Adrenal gland (tissue), 12 donors: ENCODE data around the gene SLIT3. TPM values are rescaled to one million over a fixed set of nuclear protein-coding genes. Genes with fewer than 3 reads are reported as not detected.
A peak's percentile ranks its signal among the peaks of the same experiment; 100 is the strongest.

Experiments
- DNase-seq, 7 donors: peaks; one replicate each; pipeline ENCODE4 v3.0.0-alpha.2; 2019 to 2020
- H3K27ac ChIP-seq, 5 donors: fragments of 200-600 bp; sonication (generic) in 4 of 5; 1 replicate in 3 of 5; 2 replicates in 2 of 5; pipeline versions ENCODE4 v1.5.1 to v1.8.0; 2016 to 2020; ENCODE audit warnings: mild to moderate bottlenecking in 1 of 5
- H3K27me3 ChIP-seq: fragments of 200-600 bp; 2 replicates; pipeline ENCODE4 v1.8.0; 2021
- H3K36me3 ChIP-seq, 2 donors: fragments of 200-600 bp; replicated peaks in 1 of 2; 1 replicate in 1 of 2; 2 replicates in 1 of 2; pipeline versions ENCODE4 v1.5.1 to v1.8.0; 2018 to 2022
- H3K4me1 ChIP-seq, 2 donors: fragments of 200-600 bp; replicated peaks in 1 of 2; 1 replicate in 1 of 2; 2 replicates in 1 of 2; pipeline versions ENCODE4 v1.5.1 to v1.8.0; 2018 to 2021
- H3K4me3 ChIP-seq, 4 donors: fragments of 200-600 bp; sonication (generic) in 3 of 4; one replicate each; pipeline ENCODE4 v1.5.1; 2016 to 2018
- H3K9me3 ChIP-seq, 3 donors: fragments of 200-600 bp; sonication (generic) in 1 of 3; replicated peaks in 1 of 3; 1 replicate in 2 of 3; 2 replicates in 1 of 3; pipeline versions ENCODE4 v1.5.1 to v1.8.0; 2016 to 2021
- POLR2A ChIP-seq, 2 donors: fragments of 450-650 bp; IDR thresholded peaks; one replicate each; pipeline ENCODE4 v1.6.1; 2017; ENCODE audit warnings: antibody characterized with exemption in 2 of 2, mild to moderate bottlenecking in 2 of 2, moderate library complexity in 1 of 2
- WGBS, 4 donors: extraction: QIAGEN DNeasy Blood & Tissue Kit in 2 of 4; methylation state at CpG; one replicate each; pipeline versions ENCODE4 v1.1.5 to v1.1.7; 2013 to 2017; 5-methylcytosine and 5-hydroxymethylcytosine counted together
- intact Hi-C, 2 donors: fragments of 100-400 bp; cut with DNase I; formaldehyde crosslinking; loops; one replicate each; pipeline versions ENCODE4 v1.14.1 to v1.15.0; 2022 to 2023
- polyA plus RNA-seq, 3 donors: library from polyadenylated mRNA; stranded (reverse); fragments of 200-250 nt in 2 of 3; fragments of 350-450 nt in 1 of 3; fragmentation: Illumina TruSeq in 1 of 3; extraction: RNeasy Lipid Tissue Mini Kit (QIAGEN cat#74804) in 1 of 3; gene quantifications; one replicate each; pipeline ENCODE4 v1.2.3, GENCODE V29; 2013 to 2014
- total RNA-seq, 9 donors: library from RNA; depleted of rRNA in 4 of 9; stranded (reverse); fragments of >200 nt in 4 of 9; fragments of 120-200 nt in 1 of 9; fragmentation: NEBNext Ultra II Directional in 1 of 9; extraction: Animal tissue kit (Norgen Biotek cat#: 25700) in 1 of 9; gene quantifications; one replicate each; pipeline versions ENCODE4 v1.1.0 to v1.2.4, GENCODE V29; 2013 to 2023
- TF ChIP-seq, protein P1 (sequence below), 6 experiments: fragments of 450-650 bp in 4 of 6; fragments of 200-600 bp in 2 of 6; sonication (generic) in 1 of 6; IDR thresholded peaks; 1 replicate in 5 of 6; 2 replicates in 1 of 6; pipeline versions ENCODE4 v1.5.1 to v1.8.0; 2016 to 2021; ENCODE audit warnings: antibody characterized with exemption in 6 of 6, mild to moderate bottlenecking in 2 of 6, moderate library complexity in 1 of 6
- donor health status: healthy with polysubstance abuse.
- donor health status: Bipolar disorder and iron deficiency.
- donor health status: DM: yes; HTN: yes; CAD: no.
- donor health status: DM: no; HTN: no; CAD: no.
- donor health status: DM: no; HTN: no; CAD: no.
- donor health status: DM: yes; HTN: yes; CAD: no.

The SLIT3 gene
- total and polyA plus RNA-seq, 12 donors: 10.0 to 94.1 (median 32.8) TPM

DNA sequence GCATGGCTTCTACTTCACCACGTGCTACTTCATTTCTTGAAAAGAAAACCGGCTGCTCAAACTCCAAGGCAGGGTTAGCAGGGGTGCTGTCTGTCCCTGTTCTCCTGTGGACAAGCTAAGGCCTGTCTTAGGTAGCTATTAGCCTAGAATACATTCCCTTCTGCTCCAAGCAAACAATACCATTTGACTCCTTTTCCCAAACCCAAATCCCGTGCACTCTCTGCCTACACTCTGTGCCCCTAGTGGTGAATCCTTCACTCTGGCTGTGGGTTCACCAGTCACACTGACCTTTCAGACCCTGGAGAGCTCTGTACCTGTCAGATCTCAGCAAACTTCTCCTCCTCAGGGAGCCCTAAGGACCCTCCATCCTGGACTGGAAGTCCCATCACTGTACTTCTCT, 211.6 kb downstream of the SLIT3 start:
- DNase-seq: peak in 1 of 7 donors; percentile 30
- no peak overlapping the region for H3K4me3 ChIP-seq
- no peaks in the 10 kb centered on the region for H3K27me3 ChIP-seq
- WGBS, 4 donors: 81 to 88% (median 86%) methylated on average over 3 of the region's 3 CpGs
- TF ChIP-seq, protein P1, sequence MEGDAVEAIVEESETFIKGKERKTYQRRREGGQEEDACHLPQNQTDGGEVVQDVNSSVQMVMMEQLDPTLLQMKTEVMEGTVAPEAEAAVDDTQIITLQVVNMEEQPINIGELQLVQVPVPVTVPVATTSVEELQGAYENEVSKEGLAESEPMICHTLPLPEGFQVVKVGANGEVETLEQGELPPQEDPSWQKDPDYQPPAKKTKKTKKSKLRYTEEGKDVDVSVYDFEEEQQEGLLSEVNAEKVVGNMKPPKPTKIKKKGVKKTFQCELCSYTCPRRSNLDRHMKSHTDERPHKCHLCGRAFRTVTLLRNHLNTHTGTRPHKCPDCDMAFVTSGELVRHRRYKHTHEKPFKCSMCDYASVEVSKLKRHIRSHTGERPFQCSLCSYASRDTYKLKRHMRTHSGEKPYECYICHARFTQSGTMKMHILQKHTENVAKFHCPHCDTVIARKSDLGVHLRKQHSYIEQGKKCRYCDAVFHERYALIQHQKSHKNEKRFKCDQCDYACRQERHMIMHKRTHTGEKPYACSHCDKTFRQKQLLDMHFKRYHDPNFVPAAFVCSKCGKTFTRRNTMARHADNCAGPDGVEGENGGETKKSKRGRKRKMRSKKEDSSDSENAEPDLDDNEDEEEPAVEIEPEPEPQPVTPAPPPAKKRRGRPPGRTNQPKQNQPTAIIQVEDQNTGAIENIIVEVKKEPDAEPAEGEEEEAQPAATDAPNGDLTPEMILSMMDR (IDR thresholded peaks at IDR 0.05): no peak
- TF ChIP-seq POLR2A (IDR thresholded peaks at IDR 0.05): no peak
- intact Hi-C loops: no loop called here
- H3K9me3 ChIP-seq: no peaks in the 10 kb centered on the region
- no peaks in the 10 kb centered on the region for H3K4me1 ChIP-seq
- H3K27ac ChIP-seq: no peak overlapping the region
- no peaks in the 10 kb centered on the region for H3K36me3 ChIP-seq

DNA sequence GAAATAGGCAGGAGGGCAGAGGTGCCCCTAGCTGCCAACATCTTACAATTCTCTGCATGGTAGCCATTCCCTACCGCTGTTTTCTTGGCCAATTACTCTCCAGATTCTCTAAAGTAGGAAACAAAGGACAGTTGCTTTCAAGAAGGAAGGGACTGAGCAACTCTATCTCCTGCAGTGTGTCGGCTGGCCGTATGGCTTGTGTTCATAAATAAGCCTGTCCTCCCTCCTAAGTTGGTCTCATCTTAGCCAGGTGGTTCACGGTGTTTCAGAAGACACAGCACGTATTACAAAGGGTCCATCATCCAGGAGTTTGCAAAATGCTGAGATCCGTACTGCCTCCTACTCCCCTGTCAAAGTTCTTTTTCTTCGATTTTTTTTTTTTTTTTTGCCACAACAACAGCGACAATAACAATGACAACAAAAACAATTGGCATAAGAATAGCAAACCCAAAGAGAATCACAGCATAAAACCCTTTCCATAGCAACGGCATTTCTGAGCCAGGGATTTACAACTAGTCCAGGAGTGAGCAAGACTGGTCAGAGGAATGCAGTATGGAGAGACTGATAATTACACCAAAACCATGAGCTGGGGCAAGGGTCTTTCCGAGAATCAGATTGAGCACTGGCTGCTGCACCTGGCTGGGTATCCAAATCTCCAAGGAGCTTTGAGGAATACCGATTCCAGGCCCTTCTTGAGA, 212.8 kb downstream of the SLIT3 start:
- Histone ChIP-seq H3K27ac (no peak overlapping the region), H3K36me3 (no peaks in the 10 kb centered on the region), H3K4me1 (no peaks in the 10 kb centered on the region), H3K4me3 (no peak overlapping the region), H3K27me3 (no peaks in the 10 kb centered on the region), H3K9me3 (no peaks in the 10 kb centered on the region)
- intact Hi-C loops: no loop called here
- peak in 1 of 7 donors; percentile 24 for DNase-seq
- WGBS, 4 donors: 83 to 88% (median 83%) methylated on average over 11 of the region's 11 CpGs
- TF ChIP-seq, protein P1 (IDR thresholded peaks at IDR 0.05): no peak
- no peak for TF ChIP-seq POLR2A (IDR thresholded peaks at IDR 0.05)

DNA sequence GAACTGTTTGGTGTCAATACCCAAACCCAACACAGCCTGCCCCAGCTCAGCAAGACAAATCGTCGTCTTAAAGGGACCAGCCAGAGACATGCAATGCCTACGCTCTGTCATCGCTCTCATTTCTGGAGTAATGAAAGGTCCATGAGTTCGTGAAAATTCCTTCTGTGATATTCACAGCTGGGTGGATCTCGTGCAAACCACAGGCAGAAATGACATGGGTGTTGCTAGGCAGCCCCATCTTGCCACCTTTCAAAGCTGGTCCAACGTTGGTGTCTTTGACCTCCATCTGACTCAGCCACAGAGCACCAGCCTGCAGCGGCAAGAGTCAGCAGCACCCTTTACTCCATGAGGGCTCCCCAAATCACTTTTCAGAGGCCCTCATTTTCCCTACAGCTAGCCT, 215.3 kb downstream of the SLIT3 start:
- H3K4me3 ChIP-seq: no peak overlapping the region
- H3K27me3 ChIP-seq: no peaks in the 10 kb centered on the region
- no peak overlapping the region for H3K27ac ChIP-seq
- 80 to 87% (median 84%) methylated on average over 8 of the region's 8 CpGs for WGBS, 4 donors
- no peaks in the 10 kb centered on the region for H3K9me3 ChIP-seq
- no peaks in the 10 kb centered on the region for H3K4me1 ChIP-seq
- intact Hi-C loops: no loop called here
- no peaks in the 10 kb centered on the region for H3K36me3 ChIP-seq
- TF ChIP-seq POLR2A (IDR thresholded peaks at IDR 0.05): no peak
- TF ChIP-seq, protein P1 (IDR thresholded peaks at IDR 0.05): no peak
- DNase-seq: peak in 1 of 7 donors; percentile 41

DNA sequence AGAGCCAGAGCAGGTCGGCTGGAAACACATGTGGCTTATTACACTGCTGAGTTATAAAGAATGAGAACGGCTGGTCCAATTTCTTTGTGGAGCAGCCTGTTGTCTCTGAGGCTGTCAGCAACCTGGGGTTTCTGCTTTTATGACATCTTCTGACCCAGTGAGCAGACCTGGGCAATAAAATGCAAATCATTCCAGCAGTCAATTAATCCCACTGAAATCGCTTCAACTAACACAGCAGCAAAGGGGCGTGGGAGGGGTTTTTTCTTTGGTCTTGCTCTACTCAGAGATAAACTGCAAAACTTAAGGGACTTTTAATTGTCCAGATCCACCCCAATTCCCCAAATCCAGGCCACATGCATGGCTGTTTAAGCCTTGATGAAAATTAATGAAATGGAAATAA, 215.7 kb downstream of the SLIT3 start:
- WGBS, 4 donors: 73 to 90% (median 78%) methylated on average over 4 of the region's 4 CpGs
- Histone ChIP-seq H3K27ac (no peak overlapping the region), H3K27me3 (no peaks in the 10 kb centered on the region), H3K36me3 (no peaks in the 10 kb centered on the region), H3K4me3 (no peak overlapping the region), H3K9me3 (no peaks in the 10 kb centered on the region), H3K4me1 (no peaks in the 10 kb centered on the region)
- TF ChIP-seq, protein P1 (IDR thresholded peaks at IDR 0.05): no peak
- no peak for TF ChIP-seq POLR2A (IDR thresholded peaks at IDR 0.05)
- intact Hi-C loops: no loop called here
- peak in 1 of 7 donors; percentile 48 for DNase-seq
